Measurements from ENCODE around the gene AFMID.
A peak's percentile ranks its signal among the peaks of the same experiment; 100 is the strongest.

The AFMID gene

GRCh38 chr17:78249818-78250806 lies 63.0 kb downstream of the AFMID start:
- no peak for DNase-seq
- Histone ChIP-seq H3K4me1 (ENCODE audit: low read length) (peaks cover 29% of the 10 kb centered on the region), H4K20me1 (ENCODE audit: insufficient read depth, low read length) (no peaks in the 10 kb centered on the region), H3K9ac (ENCODE audit: low read length) (no peak overlapping the region), H3K4me2 (ENCODE audit: low read depth, low read length) (peak overlapping the region; percentile 76; the same call in 1 of the 2 replicates), H3K36me3 (replicated peaks; ENCODE audit: insufficient read depth, low read length) (no peaks in the 10 kb centered on the region), H2AFZ (ENCODE audit: low read length) (no peak overlapping the region), H3K9me3 (replicated peaks; ENCODE audit: insufficient read depth, low read length) (no peaks in the 10 kb centered on the region), H3K4me3 (ENCODE audit: low read length) (no peak overlapping the region), H3K27ac (ENCODE audit: low read length) (no peak overlapping the region), H3K9me2 (replicated peaks; ENCODE audit: insufficient read depth, low read length) (no peaks in the 10 kb centered on the region), H3F3A (ENCODE audit: insufficient read depth, low read length) (peaks cover 29% of the 10 kb centered on the region), H3K27me3 (replicated peaks; ENCODE audit: insufficient read depth, low read length) (no peaks in the 10 kb centered on the region), H3K79me2 (ENCODE audit: low read length) (no peaks in the 10 kb centered on the region)
- TF ChIP-seq EZH2phosphoT487 (IDR thresholded peaks at IDR 0.05; ENCODE audit: low read length) (no peak), EZH2 (optimal IDR thresholded peaks at IDR 0.05; ENCODE audit: low read depth, low read length) (no peak), CTCF (IDR thresholded peaks at IDR 0.05; ENCODE audit: low read length) (no peak)

GRCh38 chr17:78250891-78251772 lies 64.0 kb downstream of the AFMID start:
- Histone ChIP-seq H3K27me3 (replicated peaks; ENCODE audit: insufficient read depth, low read length) (no peaks in the 10 kb centered on the region), H3K27ac (ENCODE audit: low read length) (peak overlapping the region; percentile 91), H4K20me1 (ENCODE audit: insufficient read depth, low read length) (no peaks in the 10 kb centered on the region), H3K4me3 (ENCODE audit: low read length) (peak overlapping the region; percentile 45; the same call in 1 of the 2 replicates), H3K9me2 (replicated peaks; ENCODE audit: insufficient read depth, low read length) (no peaks in the 10 kb centered on the region), H3F3A (ENCODE audit: insufficient read depth, low read length) (peaks cover 29% of the 10 kb centered on the region), H3K9ac (ENCODE audit: low read length) (peak overlapping the region; percentile 63), H2AFZ (ENCODE audit: low read length) (peak overlapping the region; percentile 29), H3K9me3 (replicated peaks; ENCODE audit: insufficient read depth, low read length) (no peaks in the 10 kb centered on the region), H3K36me3 (replicated peaks; ENCODE audit: insufficient read depth, low read length) (no peaks in the 10 kb centered on the region), H3K4me2 (ENCODE audit: low read depth, low read length) (peak overlapping the region; percentile 76), H3K79me2 (ENCODE audit: low read length) (no peaks in the 10 kb centered on the region), H3K4me1 (ENCODE audit: low read length) (peaks cover 29% of the 10 kb centered on the region)
- DNase-seq: peak; percentile 84
- TF ChIP-seq EZH2 (optimal IDR thresholded peaks at IDR 0.05; ENCODE audit: low read depth, low read length): no peak
- no peak for TF ChIP-seq EZH2phosphoT487 (IDR thresholded peaks at IDR 0.05; ENCODE audit: low read length)
- peak; percentile 99 for TF ChIP-seq CTCF (IDR thresholded peaks at IDR 0.05; ENCODE audit: low read length)

- no peak for TF ChIP-seq CTCF (IDR thresholded peaks at IDR 0.05; ENCODE audit: low read length)
- TF ChIP-seq EZH2phosphoT487 (IDR thresholded peaks at IDR 0.05; ENCODE audit: low read length): no peak
- TF ChIP-seq EZH2 (optimal IDR thresholded peaks at IDR 0.05; ENCODE audit: low read depth, low read length): no peak
- Histone ChIP-seq H3K4me2 (ENCODE audit: low read depth, low read length) (peak overlapping the region; percentile 76), H3K27me3 (replicated peaks; ENCODE audit: insufficient read depth, low read length) (no peaks in the 10 kb centered on the region), H3K79me2 (ENCODE audit: low read length) (no peaks in the 10 kb centered on the region), H2AFZ (ENCODE audit: low read length) (peak overlapping the region; percentile 29), H3K9me3 (replicated peaks; ENCODE audit: insufficient read depth, low read length) (no peaks in the 10 kb centered on the region), H4K20me1 (ENCODE audit: insufficient read depth, low read length) (no peaks in the 10 kb centered on the region), H3K4me3 (ENCODE audit: low read length) (peak overlapping the region; percentile 45; the same call in 1 of the 2 replicates), H3K4me1 (ENCODE audit: low read length) (peaks cover 29% of the 10 kb centered on the region), H3K27ac (ENCODE audit: low read length) (peak overlapping the region; percentile 91), H3K9ac (ENCODE audit: low read length) (peak overlapping the region; percentile 63), H3K36me3 (replicated peaks; ENCODE audit: insufficient read depth, low read length) (no peaks in the 10 kb centered on the region), H3K9me2 (replicated peaks; ENCODE audit: insufficient read depth, low read length) (no peaks in the 10 kb centered on the region), H3F3A (ENCODE audit: insufficient read depth, low read length) (peaks cover 29% of the 10 kb centered on the region)
- no peak for DNase-seq
Observed at GRCh38 chr17:78251773-78252103, 64.6 kb downstream of the AFMID start.
